ENCODE measurements around the gene FPR1.

FPR1 gene

DNA sequence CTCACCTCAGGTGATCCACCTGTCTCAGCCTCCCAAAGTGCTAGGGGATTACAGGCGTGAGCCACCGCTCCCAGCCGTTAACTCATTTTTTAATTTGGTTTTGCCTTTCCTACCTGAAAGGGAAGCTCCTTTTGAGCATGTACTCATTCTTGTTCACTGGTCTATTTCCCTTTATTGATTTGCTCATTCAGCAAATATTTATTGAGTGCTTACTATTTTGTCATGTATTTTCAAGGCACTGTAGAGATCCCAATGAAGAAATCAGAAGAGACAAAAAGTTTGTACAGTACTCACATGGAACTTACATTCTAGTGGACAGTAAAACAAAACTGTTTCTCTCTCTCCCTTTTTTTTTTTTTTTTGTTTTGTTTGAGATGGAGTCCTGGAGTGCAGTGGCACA is 44.8 kb downstream of the FPR1 start:
- H3K27me3 ChIP-seq (ENCODE audit: insufficient read depth, low read length, poor library complexity) = peaks cover 16% of the 10 kb centered on the region
- H4K20me1 ChIP-seq (ENCODE audit: insufficient read depth, low read length) = no peaks in the 10 kb centered on the region
- H3K36me3 ChIP-seq (ENCODE audit: insufficient read depth, low read length) = peaks cover 7% of the 10 kb centered on the region; the same call in 1 of the 2 replicates
- H3K9ac ChIP-seq (ENCODE audit: low read depth, low read length) = no peak overlapping the region
- no peak overlapping the region for H2AFZ ChIP-seq (ENCODE audit: low read depth, low read length)
- H3K9me3 ChIP-seq (ENCODE audit: insufficient read depth, low read length, severe bottlenecking) = no peaks in the 10 kb centered on the region
- peaks cover 12% of the 10 kb centered on the region for H3K79me2 ChIP-seq (ENCODE audit: insufficient read depth, low read length)
- H3K27ac ChIP-seq (ENCODE audit: low read length) = no peak overlapping the region
- ATAC-seq (ENCODE audit: insufficient read depth, low read depth) = no peak
- no peak overlapping the region for H3K4me3 ChIP-seq (ENCODE audit: low read depth in 1 of 2, low read length in 2 of 2)
- no peak overlapping the region for H3K4me2 ChIP-seq (ENCODE audit: insufficient read depth, low read length)
- peaks cover 15% of the 10 kb centered on the region for H3K4me1 ChIP-seq (ENCODE audit: insufficient read depth, low read length)
- no peak for TF ChIP-seq EZH2 (IDR thresholded peaks at IDR 0.05; ENCODE audit: borderline replicate concordance, low read depth, low read length, severe bottlenecking)
- no peak for TF ChIP-seq CTCF (IDR thresholded peaks at IDR 0.05; ENCODE audit: borderline replicate concordance, extremely low read depth, low read length, poor library complexity, severe bottlenecking)
- no peak for DNase-seq

GRCh38 chr19:51706296-51706695 is 45.4 kb downstream of the FPR1 start:
- ATAC-seq (ENCODE audit: insufficient read depth, low read depth) = no peak
- peaks cover 11% of the 10 kb centered on the region for H3K27me3 ChIP-seq (ENCODE audit: insufficient read depth, low read length, poor library complexity)
- H3K79me2 ChIP-seq (ENCODE audit: insufficient read depth, low read length) = peaks cover 12% of the 10 kb centered on the region
- H3K9me3 ChIP-seq (ENCODE audit: insufficient read depth, low read length, severe bottlenecking) = no peaks in the 10 kb centered on the region
- peaks cover 7% of the 10 kb centered on the region; the same call in 1 of the 2 replicates for H3K36me3 ChIP-seq (ENCODE audit: insufficient read depth, low read length)
- no peak overlapping the region for H3K4me2 ChIP-seq (ENCODE audit: insufficient read depth, low read length)
- no peak overlapping the region for H2AFZ ChIP-seq (ENCODE audit: low read depth, low read length)
- TF ChIP-seq CTCF (IDR thresholded peaks at IDR 0.05; ENCODE audit: borderline replicate concordance, extremely low read depth, low read length, poor library complexity, severe bottlenecking) (no peak), EZH2 (IDR thresholded peaks at IDR 0.05; ENCODE audit: borderline replicate concordance, low read depth, low read length, severe bottlenecking) (no peak)
- no peak overlapping the region for H3K27ac ChIP-seq (ENCODE audit: low read length)
- H3K9ac ChIP-seq (ENCODE audit: low read depth, low read length) = no peak overlapping the region
- DNase-seq = no peak
- no peak overlapping the region for H3K4me3 ChIP-seq (ENCODE audit: low read depth in 1 of 2, low read length in 2 of 2)
- no peaks in the 10 kb centered on the region for H4K20me1 ChIP-seq (ENCODE audit: insufficient read depth, low read length)
- H3K4me1 ChIP-seq (ENCODE audit: insufficient read depth, low read length) = peaks cover 15% of the 10 kb centered on the region

DNA sequence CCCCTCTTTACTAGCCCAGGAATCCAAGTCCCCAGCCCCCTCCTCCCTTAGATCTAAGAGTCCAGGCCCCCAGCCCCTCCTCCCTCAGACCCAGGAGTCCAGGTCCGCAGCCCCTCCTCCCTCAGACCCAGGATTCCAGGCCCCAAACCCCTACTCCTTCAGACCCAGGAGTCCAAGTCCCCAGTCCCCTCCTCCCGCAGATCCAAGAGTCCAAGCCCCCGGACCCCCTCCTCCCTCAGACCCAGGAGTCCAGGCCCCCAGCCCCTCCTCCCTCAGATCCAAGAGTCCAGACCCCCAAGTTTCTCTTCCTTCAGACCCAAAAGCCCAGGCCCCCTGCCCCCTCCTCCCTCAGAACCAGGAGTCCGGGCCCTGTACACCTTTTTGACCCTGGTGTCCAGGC is 47.1 kb downstream of the FPR1 start:
- TF ChIP-seq CTCF (IDR thresholded peaks at IDR 0.05; ENCODE audit: borderline replicate concordance, extremely low read depth, low read length, poor library complexity, severe bottlenecking) = no peak
- TF ChIP-seq EZH2 (IDR thresholded peaks at IDR 0.05; ENCODE audit: borderline replicate concordance, low read depth, low read length, severe bottlenecking) = no peak
- Histone ChIP-seq H3K4me1 (ENCODE audit: insufficient read depth, low read length) (peaks cover 15% of the 10 kb centered on the region), H3K36me3 (ENCODE audit: insufficient read depth, low read length) (peaks cover 7% of the 10 kb centered on the region; the same call in 1 of the 2 replicates), H4K20me1 (ENCODE audit: insufficient read depth, low read length) (no peaks in the 10 kb centered on the region), H2AFZ (ENCODE audit: low read depth, low read length) (peak overlapping the region; percentile 87), H3K27me3 (ENCODE audit: insufficient read depth, low read length, poor library complexity) (peaks cover 1% of the 10 kb centered on the region), H3K4me3 (ENCODE audit: low read depth in 1 of 2, low read length in 2 of 2) (peak overlapping the region; percentile 60 to 77; a peak in 3 of 4 replicates), H3K9me3 (ENCODE audit: insufficient read depth, low read length, severe bottlenecking) (no peaks in the 10 kb centered on the region), H3K79me2 (ENCODE audit: insufficient read depth, low read length) (peaks cover 12% of the 10 kb centered on the region), H3K27ac (ENCODE audit: low read length) (peak overlapping the region; percentile 88), H3K4me2 (ENCODE audit: insufficient read depth, low read length) (peak overlapping the region; percentile 72), H3K9ac (ENCODE audit: low read depth, low read length) (peak overlapping the region; percentile 82)
- DNase-seq = no peak
- no peak for ATAC-seq (ENCODE audit: insufficient read depth, low read depth)
